ENCODE measurements around the gene MLKL. TPM values are rescaled to one million over a fixed set of nuclear protein-coding genes. Genes with fewer than 3 reads are reported as not detected.

The MLKL gene
- total and polyA plus RNA-seq, 2 of the 13 experiments (the other 11 are each of a cell fraction or from before 2014, with no cell fraction given), result 6.4 to 10.7 TPM

GRCh38 chr16:74709441-74709877, 8.8 kb upstream of the MLKL start (continued):
- TF ChIP-seq ZNF883 (CRISPR knock-in tag; IDR thresholded peaks at IDR 0.05; ENCODE audit: not compliant biosample characterization) (no peak), NPAS2 (CRISPR knock-in tag; IDR thresholded peaks at IDR 0.05; ENCODE audit: borderline replicate concordance) (no peak), SRSF4 (IDR thresholded peaks at IDR 0.05; ENCODE audit: low read depth, low read length, poor library complexity, severe bottlenecking) (no peak), ZSCAN25 (CRISPR knock-in tag; IDR thresholded peaks at IDR 0.05) (no peak), HOXD1 (CRISPR knock-in tag; IDR thresholded peaks at IDR 0.05) (no peak), ZBTB21 (CRISPR knock-in tag; IDR thresholded peaks at IDR 0.05) (no peak; the same call in 1 of the 2 replicates), TCF12 (IDR thresholded peaks at IDR 0.05) (no peak), TCF12 (CRISPR knock-in tag; IDR thresholded peaks at IDR 0.05) (no peak), CC2D1A (CRISPR knock-in tag; IDR thresholded peaks at IDR 0.05) (no peak), HINFP (CRISPR knock-in tag; IDR thresholded peaks at IDR 0.05; ENCODE audit: low read depth) (0 out of 2 replicates have a peak, but pooled peaks have one; percentile 44), NFKB2 (CRISPR knock-in tag; IDR thresholded peaks at IDR 0.05; ENCODE audit: borderline replicate concordance) (no peak), ZNF512B (CRISPR knock-in tag; IDR thresholded peaks at IDR 0.05; ENCODE audit: borderline replicate concordance) (no peak), ETV6 (CRISPR knock-in tag; conservative IDR thresholded peaks at IDR 0.05) (no peak), SP140L (CRISPR knock-in tag; IDR thresholded peaks at IDR 0.05; ENCODE audit: borderline replicate concordance) (no peak), ZBTB49 (CRISPR knock-in tag; IDR thresholded peaks at IDR 0.05; ENCODE audit: borderline replicate concordance) (no peak), ZFP36L1 (CRISPR knock-in tag; IDR thresholded peaks at IDR 0.05) (no peak), ZSCAN29 (CRISPR knock-in tag; conservative IDR thresholded peaks at IDR 0.05) (no peak), PAF1 (CRISPR knock-in tag; IDR thresholded peaks at IDR 0.05) (no peak), ERF (CRISPR knock-in tag; IDR thresholded peaks at IDR 0.05) (peak; percentile 52; the same call in 1 of the 2 replicates), KLF11 (CRISPR knock-in tag; IDR thresholded peaks at IDR 0.05) (0 out of 2 replicates have a peak, but pooled peaks have one; percentile 38), ZNF709 (CRISPR knock-in tag; IDR thresholded peaks at IDR 0.05) (no peak), SOX13 (IDR thresholded peaks at IDR 0.05) (no peak), SOX13 (CRISPR knock-in tag; conservative IDR thresholded peaks at IDR 0.05 in 1 of 2, IDR thresholded peaks at IDR 0.05 in 1 of 2) (peak in 1 of 2 experiments; percentile 41; a peak in 1 of 4 replicates), GPBP1L1 (CRISPR knock-in tag; IDR thresholded peaks at IDR 0.05) (no peak)

All from HepG2 (cell line).